Measurements from ENCODE around the gene SCG3.

The SCG3 gene

GRCh38 chr15:51758645-51759044 lies 77.3 kb downstream of the SCG3 start:
- peak; percentile 98 for DNase-seq (ENCODE audit: low read depth)

DNA sequence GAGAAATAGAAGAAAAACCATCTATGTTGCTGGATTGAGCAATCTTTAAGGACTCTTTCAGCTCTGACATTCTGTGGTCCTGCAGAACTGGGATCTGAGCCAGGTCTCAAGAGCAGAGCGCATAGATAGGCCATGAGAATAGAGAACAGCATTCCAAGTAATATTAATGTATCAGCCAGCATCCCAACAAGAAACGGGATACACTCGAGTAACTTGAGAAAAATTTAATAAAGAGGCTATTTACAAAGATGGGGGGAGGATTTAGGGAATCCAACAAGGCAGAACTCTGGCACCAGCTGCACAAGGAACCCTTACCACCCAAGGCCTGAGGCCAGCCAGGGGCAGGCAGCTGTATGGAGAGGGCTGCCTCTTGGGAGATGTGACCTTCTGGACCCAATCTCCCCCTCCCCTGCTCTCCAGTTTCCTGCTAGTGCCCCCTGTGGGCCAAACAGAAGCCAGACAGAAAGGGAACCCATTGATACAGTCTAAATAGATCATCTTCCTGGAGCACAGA lies 78.3 kb downstream of the SCG3 start:
- DNase-seq (ENCODE audit: low read depth), result peak; percentile 98

DNA sequence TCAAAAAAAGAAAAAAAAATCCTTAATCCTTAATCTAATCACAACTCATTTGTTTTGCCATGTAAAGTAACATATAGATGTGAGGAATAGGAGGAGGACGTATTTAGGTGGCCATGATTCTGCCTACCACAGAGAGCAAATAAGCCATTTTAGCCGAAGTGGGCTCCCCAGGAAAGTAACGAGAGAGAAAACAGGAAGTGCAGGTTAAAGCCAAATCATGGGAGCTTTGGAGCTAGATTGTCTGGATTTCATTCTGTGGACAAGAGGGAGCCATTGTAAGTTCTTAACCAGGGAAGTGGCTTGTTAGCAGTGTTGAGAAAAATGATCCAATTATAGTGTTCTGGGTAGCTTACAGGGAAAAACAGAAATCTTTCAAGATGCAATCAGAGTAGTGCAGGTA lies 79.5 kb downstream of the SCG3 start:
- no peak for DNase-seq (ENCODE audit: low read depth)

DNA sequence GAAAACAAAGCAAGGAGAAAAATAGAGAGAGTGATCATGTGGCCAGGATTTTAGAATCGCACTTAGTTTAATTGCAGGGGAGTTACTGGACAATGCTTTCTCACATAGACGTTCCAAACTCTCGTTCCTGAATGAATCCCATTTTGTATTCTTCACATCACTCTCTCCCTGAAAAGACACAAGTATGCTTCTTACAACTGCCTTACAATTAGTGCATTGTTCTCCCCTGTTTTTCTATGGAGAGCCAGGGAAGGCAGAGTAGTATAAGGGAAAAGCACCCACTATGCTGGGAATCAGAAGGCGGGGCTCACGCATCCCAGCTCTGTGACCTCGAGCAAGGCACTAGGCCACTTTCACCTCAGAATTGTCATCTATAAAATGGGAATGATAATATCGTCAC lies 84.4 kb downstream of the SCG3 start:
- DNase-seq (ENCODE audit: low read depth), result no peak

DNA sequence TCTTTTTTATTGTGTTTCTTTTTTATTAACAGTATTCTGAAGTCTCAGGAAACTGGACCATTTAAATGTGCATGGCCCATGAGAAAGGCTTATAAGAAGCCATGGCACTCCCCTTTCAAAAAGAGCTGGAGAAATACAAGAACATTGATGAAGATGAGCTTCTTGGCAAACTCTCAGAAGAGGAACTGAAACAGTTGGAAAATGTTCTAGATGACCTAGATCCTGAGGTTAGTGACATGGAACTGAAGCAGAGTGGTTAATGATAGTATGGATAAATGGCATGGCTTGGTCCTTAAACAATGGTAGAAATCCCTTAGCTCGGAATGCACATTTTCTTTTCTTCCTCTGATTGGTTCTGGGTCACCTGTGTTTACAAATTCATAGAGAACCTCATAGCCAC lies 85.0 kb downstream of the SCG3 start:
- DNase-seq (ENCODE audit: low read depth), result no peak

- DNase-seq (ENCODE audit: low read depth), result no peak
Observed at GRCh38 chr15:51768018-51768417, 86.7 kb downstream of the SCG3 start.

All from amniotic epithelial cell (primary cell).